PFSK-1 (cell line): ENCODE data around the gene NPTX2. TPM values are rescaled to one million over a fixed set of nuclear protein-coding genes. Genes with fewer than 3 reads are reported as not detected.

Experiments used
- FOXP2 ChIP-seq: optimal IDR thresholded peaks from 2 replicates; pipeline ENCODE3; 2011; ENCODE audit warnings: borderline replicate concordance, control low read depth, inconsistent platforms; ENCODE audit not compliant: insufficient read depth; ENCODE audit errors: extremely low read length, extremely low read depth
- POLR2AphosphoS5 ChIP-seq: IDR thresholded peaks from 2 replicates; pipeline ENCODE4 v1.6.1; 2012; ENCODE audit warnings: low read depth, mild to moderate bottlenecking, control low read depth, low read length, moderate library complexity
- REST ChIP-seq, 2 experiments: IDR thresholded peaks; 2 replicates each; pipeline versions ENCODE4 v1.6.1 to v1.8.0; 2011 to 2012; ENCODE audit warnings: low read depth in 2 of 2, low read length in 2 of 2, control low read depth in 1 of 2, inconsistent platforms in 1 of 2, mild to moderate bottlenecking in 1 of 2, moderate library complexity in 1 of 2; ENCODE audit not compliant: insufficient read depth in 1 of 2
- SIN3A ChIP-seq: IDR thresholded peaks from 2 replicates; pipeline ENCODE4 v1.6.1; 2012; ENCODE audit warnings: mild to moderate bottlenecking, low read length, moderate library complexity, borderline replicate concordance; ENCODE audit not compliant: insufficient read depth
- TAF1 ChIP-seq: IDR thresholded peaks from 2 replicates; pipeline ENCODE4 v1.6.1; 2012; ENCODE audit warnings: low read length, control low read depth, borderline replicate concordance; ENCODE audit not compliant: insufficient read depth
- polyA plus RNA-seq: library from polyadenylated mRNA; unstranded; fragments of >200 nt; gene quantifications from one replicate; pipeline ENCODE4 v1.2.1, GENCODE V29; 2012; ENCODE audit warnings: low read depth, missing spikeins; ENCODE audit not compliant: insufficient read length

The NPTX2 gene
- 0.34 TPM for polyA plus RNA-seq

DNA sequence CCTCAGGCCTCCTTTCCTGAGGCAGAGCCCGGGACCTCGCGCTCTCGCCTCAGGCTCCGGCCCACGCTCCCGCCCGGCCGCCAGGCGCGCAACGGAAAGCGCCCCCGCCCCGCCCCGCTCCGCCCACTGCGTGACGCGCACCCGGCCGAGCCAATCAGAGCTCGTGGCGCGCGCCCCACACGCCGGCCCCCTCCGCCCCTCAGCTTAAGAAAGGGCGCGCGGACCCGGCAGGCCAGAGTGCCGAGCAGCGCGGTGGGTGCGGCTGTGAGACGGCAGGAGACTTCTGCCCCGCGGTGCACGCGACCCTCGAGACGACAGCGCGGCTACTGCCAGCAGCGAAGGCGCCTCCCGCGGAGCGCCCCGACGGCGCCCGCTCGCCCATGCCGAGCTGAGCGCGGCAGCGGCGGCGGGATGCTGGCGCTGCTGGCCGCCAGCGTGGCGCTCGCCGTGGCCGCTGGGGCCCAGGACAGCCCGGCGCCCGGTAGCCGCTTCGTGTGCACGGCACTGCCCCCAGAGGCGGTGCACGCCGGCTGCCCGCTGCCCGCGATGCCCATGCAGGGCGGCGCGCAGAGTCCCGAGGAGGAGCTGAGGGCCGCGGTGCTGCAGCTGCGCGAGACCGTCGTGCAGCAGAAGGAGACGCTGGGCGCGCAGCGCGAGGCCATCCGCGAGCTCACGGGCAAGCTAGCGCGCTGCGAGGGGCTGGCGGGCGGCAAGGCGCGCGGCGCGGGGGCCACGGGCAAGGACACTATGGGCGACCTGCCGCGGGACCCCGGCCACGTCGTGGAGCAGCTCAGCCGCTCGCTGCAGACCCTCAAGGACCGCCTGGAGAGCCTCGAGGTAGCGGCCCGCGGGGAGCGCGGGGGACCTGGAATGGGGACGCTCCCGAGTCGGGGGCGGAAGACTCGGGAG is at the start of gene NPTX2:
Gene NPTX2, plus strand, starts transcription at position 235 of the 909 bp plus-strand sequence. Its CDS starts 177 bp downstream, at position 412.
- TF ChIP-seq POLR2AphosphoS5 (no peak), TAF1 (no peak), REST (IDR thresholded peaks at IDR 0.05; ENCODE audit: insufficient read depth in 1 of 2, low read depth in 2 of 2, low read length in 2 of 2) (no peak), SIN3A (no peak), FOXP2 (no peak)

- TF ChIP-seq TAF1 (no peak), POLR2AphosphoS5 (no peak), SIN3A (no peak), FOXP2 (no peak), REST (IDR thresholded peaks at IDR 0.05; ENCODE audit: insufficient read depth in 1 of 2, low read depth in 2 of 2, low read length in 2 of 2) (no peak)
These were observed 49.1 kb upstream of the NPTX2 start for GRCh38 chr7:98567991-98568390.

GRCh38 chr7:98568891-98569290 is 48.2 kb upstream of the NPTX2 start:
- TF ChIP-seq FOXP2: no peak

DNA sequence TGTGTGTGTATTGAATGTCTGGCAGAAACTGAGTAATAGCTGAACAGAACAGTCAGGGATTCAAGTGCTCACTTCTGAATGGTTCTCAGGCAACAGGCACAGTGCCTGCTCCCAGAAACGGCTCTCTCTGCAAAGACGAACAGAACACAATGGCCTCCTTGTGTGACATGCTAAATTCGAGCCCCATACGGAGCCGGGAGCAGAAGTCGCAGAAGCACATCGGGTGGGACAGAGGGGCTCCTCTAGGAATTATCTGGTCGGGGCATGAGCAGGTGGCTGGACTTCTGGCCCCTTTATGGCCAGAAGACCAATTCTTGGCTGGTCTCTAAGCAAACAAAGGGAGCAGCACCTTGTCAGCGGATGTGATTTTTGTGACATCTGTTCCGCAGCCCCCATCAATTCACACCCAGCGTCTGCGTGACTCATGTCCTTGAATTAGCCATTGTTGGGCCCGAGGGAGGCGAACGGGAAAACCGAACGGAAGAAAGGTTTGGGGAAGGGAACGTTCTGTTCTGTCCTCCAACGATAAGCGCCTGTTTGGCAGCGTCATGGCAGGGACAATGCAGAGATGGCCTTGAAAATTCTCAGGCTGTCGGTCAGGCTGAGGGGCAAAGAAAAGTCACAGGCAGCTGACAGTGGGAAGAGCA is 47.3 kb upstream of the NPTX2 start:
- TF ChIP-seq REST (IDR thresholded peaks at IDR 0.05; ENCODE audit: insufficient read depth in 1 of 2, low read depth in 2 of 2, low read length in 2 of 2) (no peak), TAF1 (no peak), SIN3A (no peak), POLR2AphosphoS5 (no peak), FOXP2 (no peak)

- no peak for TF ChIP-seq SIN3A
- no peak for TF ChIP-seq POLR2AphosphoS5
- no peak for TF ChIP-seq TAF1
- no peak for TF ChIP-seq FOXP2
- no peak for TF ChIP-seq REST (IDR thresholded peaks at IDR 0.05; ENCODE audit: insufficient read depth in 1 of 2, low read depth in 2 of 2, low read length in 2 of 2)
These were observed 46.1 kb upstream of the NPTX2 start for GRCh38 chr7:98571006-98571405.
